Astrocyte of the spinal cord (primary cell): ENCODE data around the gene MDM4.

Experiments
- DNase-seq: peaks from one replicate; pipeline ENCODE4 v3.0.0; 2011; ENCODE audit warnings: low read depth, low spot score
- H3K4me3 ChIP-seq: 2 replicates; pipeline ENCODE4 v1.5.1; 2011; ENCODE audit warnings: low read depth, mild to moderate bottlenecking, low read length, moderate library complexity
- CTCF ChIP-seq: IDR thresholded peaks from 2 replicates; pipeline ENCODE4 v1.5.1; 2012; ENCODE audit warnings: low read depth, mild to moderate bottlenecking, low read length, inconsistent platforms
- in situ Hi-C: cut with HindIII; loops from 2 replicates; pipeline ENCODE4 v1.10.0; 2017; ENCODE audit warnings: low sequenced_read_pairs

Gene MDM4

GRCh38 chr1:204528241-204528640 lies 12.0 kb downstream of the MDM4 start:
- DNase-seq = no peak
- H3K4me3 ChIP-seq = no peak overlapping the region
- no peak for TF ChIP-seq CTCF
- in situ Hi-C loops = no loop called here

- DNase-seq = no peak
- H3K4me3 ChIP-seq = no peak overlapping the region
- in situ Hi-C loops = no loop called here
- TF ChIP-seq CTCF = no peak
These were observed 12.5 kb downstream of the MDM4 start for GRCh38 chr1:204528677-204529076.

GRCh38 chr1:204529371-204529895 lies 13.2 kb downstream of the MDM4 start:
- no peak overlapping the region for H3K4me3 ChIP-seq
- DNase-seq = no peak
- TF ChIP-seq CTCF = no peak
- in situ Hi-C loops = no loop called here

GRCh38 chr1:204530932-204531331 lies 14.7 kb downstream of the MDM4 start:
- DNase-seq = no peak
- H3K4me3 ChIP-seq = no peak overlapping the region
- TF ChIP-seq CTCF = no peak
- in situ Hi-C loops = no loop called here

GRCh38 chr1:204532832-204533231 lies 16.6 kb downstream of the MDM4 start:
- no peak overlapping the region for H3K4me3 ChIP-seq
- in situ Hi-C loops = no loop called here
- no peak for TF ChIP-seq CTCF
- DNase-seq = no peak

GRCh38 chr1:204541626-204542025 lies 25.4 kb downstream of the MDM4 start:
- DNase-seq = no peak
- in situ Hi-C loops = no loop called here
- no peak overlapping the region for H3K4me3 ChIP-seq
- no peak for TF ChIP-seq CTCF

GRCh38 chr1:204544321-204544720 lies 28.1 kb downstream of the MDM4 start:
- in situ Hi-C loops = no loop called here
- TF ChIP-seq CTCF = no peak
- no peak overlapping the region for H3K4me3 ChIP-seq
- DNase-seq = peak; percentile 45
